ENCODE data around the gene CEP164. TPM values are rescaled to one million over a fixed set of nuclear protein-coding genes. Genes with fewer than 3 reads are reported as not detected.

Gene CEP164
- total and polyA plus RNA-seq, 3 donors from 2014 or later, result 83.3 to 157 (median 111) TPM

DNA sequence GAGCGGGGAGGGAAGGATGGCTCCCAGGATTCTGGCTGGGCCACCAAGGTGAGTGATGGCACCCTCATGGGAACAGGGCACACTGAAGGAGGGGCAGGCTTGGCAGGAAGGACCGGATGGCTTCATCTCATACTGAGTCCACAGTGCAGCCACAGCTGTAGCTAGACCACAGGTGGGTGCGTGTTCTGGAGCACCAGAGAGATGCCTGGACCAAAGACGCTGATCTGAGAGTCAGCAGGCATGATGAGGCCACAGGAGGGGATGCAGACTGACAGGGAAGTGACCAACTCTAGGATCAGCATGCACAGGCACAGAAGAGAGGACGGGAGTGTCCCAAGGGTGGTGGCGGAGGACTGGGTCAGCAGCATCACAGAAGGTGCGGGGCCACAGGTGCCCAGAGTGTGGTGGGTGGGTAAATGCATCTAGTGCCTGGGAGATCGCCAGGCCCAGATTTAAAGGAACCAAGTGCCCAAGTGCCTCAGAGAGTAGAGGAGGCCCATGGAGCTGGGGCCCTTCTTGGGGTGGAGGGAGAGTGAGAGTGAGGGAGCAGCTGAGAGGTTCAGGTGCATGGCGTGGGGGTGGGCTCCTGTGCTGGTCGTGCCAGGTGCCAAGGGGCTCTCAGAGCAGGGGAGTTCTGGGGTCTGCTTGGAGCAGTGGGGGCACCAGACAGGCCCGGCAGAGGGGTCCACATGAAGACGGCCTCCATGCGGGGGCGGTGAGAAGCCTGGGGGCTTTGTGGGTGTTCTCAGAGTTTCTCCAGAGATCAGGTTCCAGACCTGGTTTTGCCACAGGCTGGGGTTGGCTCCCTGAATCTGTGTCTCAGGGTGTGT, 113.7 kb downstream of the CEP164 start:
- intact Hi-C loops (cut with DNase I; ENCODE audit: low total_unique reads), result loop anchor here (5.0 kb wide), 1 partner anchor 376 kb away; no protein-coding TSS in a partner anchor
- 85 to 91% methylated on average over 12 to 14 of the region's 14 CpGs for WGBS, 2 donors
- Histone ChIP-seq H3K36me3 (ENCODE audit: low read depth, missing control alignments) (no peaks in the 10 kb centered on the region), H3K4me1 (no peaks in the 10 kb centered on the region), H3K27ac (no peak overlapping the region), H3K9me3 (no peaks in the 10 kb centered on the region), H3K4me3 (no peak overlapping the region), H3K27me3 (no peaks in the 10 kb centered on the region)
- TF ChIP-seq, protein P1, sequence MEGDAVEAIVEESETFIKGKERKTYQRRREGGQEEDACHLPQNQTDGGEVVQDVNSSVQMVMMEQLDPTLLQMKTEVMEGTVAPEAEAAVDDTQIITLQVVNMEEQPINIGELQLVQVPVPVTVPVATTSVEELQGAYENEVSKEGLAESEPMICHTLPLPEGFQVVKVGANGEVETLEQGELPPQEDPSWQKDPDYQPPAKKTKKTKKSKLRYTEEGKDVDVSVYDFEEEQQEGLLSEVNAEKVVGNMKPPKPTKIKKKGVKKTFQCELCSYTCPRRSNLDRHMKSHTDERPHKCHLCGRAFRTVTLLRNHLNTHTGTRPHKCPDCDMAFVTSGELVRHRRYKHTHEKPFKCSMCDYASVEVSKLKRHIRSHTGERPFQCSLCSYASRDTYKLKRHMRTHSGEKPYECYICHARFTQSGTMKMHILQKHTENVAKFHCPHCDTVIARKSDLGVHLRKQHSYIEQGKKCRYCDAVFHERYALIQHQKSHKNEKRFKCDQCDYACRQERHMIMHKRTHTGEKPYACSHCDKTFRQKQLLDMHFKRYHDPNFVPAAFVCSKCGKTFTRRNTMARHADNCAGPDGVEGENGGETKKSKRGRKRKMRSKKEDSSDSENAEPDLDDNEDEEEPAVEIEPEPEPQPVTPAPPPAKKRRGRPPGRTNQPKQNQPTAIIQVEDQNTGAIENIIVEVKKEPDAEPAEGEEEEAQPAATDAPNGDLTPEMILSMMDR (IDR thresholded peaks at IDR 0.05), result no peak
- no peak for TF ChIP-seq POLR2A (IDR thresholded peaks at IDR 0.05)
- DNase-seq, result no peak

DNA sequence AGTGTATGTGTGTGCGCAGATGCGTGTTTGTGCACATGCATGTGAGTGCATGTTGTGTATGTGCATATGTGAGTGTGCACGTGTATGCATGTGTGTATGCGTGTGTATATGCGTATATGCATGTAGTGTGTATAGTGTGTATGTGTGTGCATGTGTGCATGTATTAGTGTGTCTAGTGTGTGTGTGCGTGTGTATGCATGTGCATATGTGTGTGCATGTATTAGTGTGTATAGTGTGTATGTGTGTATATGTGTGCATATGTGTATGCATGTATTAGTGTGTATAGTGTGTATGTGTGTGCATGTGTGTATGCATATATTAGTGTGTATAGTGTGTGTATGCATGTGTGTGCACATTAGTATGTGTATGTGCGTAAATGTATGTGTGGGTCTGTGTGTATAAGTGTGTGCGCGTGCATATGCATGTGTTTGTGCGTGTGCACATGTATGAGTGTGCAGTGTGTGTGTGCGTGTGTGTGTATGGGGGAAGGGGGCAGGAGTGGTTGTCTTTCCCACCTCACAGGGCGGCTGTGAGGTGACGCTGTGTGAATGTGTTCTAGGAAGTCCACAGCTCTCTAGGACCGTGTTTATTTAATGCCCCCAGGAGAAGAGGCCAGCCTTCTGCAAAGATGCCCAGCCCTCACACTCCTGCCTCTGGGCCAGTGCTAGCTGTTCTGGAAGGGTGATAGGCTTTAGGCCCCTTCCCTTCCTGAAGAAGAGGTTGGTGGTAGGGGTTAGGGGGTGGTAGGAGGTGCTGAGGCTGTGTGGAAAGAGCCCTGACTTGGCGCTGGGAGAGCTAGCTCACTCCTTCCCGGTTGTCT, 114.6 kb downstream of the CEP164 start:
- intact Hi-C loops (cut with DNase I; ENCODE audit: low total_unique reads), result loop anchor here (5.0 kb wide), 1 partner anchor 375 kb away; no protein-coding TSS in a partner anchor
- Histone ChIP-seq H3K27me3 (no peaks in the 10 kb centered on the region), H3K27ac (no peak overlapping the region), H3K4me3 (no peak overlapping the region), H3K36me3 (ENCODE audit: low read depth, missing control alignments) (no peaks in the 10 kb centered on the region), H3K4me1 (no peaks in the 10 kb centered on the region), H3K9me3 (no peaks in the 10 kb centered on the region)
- WGBS, 2 donors, result 75 to 78% methylated on average over 14 to 16 of the region's 16 CpGs
- DNase-seq, result no peak
- TF ChIP-seq, protein P1 (IDR thresholded peaks at IDR 0.05), result no peak
- no peak for TF ChIP-seq POLR2A (IDR thresholded peaks at IDR 0.05)

DNA sequence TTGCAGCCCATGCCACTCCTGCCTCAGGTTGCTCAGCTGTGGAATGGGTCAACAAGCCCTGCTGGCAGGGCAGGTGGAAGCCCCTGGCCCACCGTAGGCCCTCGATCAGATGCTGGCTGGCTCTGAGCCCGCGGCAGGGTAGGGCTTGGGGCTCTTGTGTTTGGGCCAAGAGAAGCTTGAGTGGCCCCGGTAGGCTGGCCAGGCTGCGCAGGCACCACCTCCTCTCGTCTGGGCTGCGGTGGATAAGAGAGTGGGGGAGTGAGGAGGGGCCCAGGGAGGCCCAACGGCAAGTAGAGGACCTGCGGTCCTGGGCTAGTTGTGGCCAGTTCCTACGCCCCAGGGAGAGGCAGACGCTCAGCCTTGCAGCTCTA, 115.2 kb downstream of the CEP164 start:
- intact Hi-C loops (cut with DNase I; ENCODE audit: low total_unique reads), result loop anchor here (5.0 kb wide), 1 partner anchor 374 kb away; no protein-coding TSS in a partner anchor
- H3K36me3 ChIP-seq (ENCODE audit: low read depth, missing control alignments), result no peaks in the 10 kb centered on the region
- DNase-seq, result no peak
- H3K27ac ChIP-seq, result no peak overlapping the region
- 83% methylated on average over 12 of the region's 12 CpGs; no CpG with 5 or more reads in 1 of the 2 donors for WGBS, 2 donors
- H3K27me3 ChIP-seq, result no peaks in the 10 kb centered on the region
- H3K4me1 ChIP-seq, result no peaks in the 10 kb centered on the region
- TF ChIP-seq, protein P1 (IDR thresholded peaks at IDR 0.05), result no peak
- TF ChIP-seq POLR2A (IDR thresholded peaks at IDR 0.05), result no peak
- H3K4me3 ChIP-seq, result no peak overlapping the region
- H3K9me3 ChIP-seq, result no peaks in the 10 kb centered on the region

DNA sequence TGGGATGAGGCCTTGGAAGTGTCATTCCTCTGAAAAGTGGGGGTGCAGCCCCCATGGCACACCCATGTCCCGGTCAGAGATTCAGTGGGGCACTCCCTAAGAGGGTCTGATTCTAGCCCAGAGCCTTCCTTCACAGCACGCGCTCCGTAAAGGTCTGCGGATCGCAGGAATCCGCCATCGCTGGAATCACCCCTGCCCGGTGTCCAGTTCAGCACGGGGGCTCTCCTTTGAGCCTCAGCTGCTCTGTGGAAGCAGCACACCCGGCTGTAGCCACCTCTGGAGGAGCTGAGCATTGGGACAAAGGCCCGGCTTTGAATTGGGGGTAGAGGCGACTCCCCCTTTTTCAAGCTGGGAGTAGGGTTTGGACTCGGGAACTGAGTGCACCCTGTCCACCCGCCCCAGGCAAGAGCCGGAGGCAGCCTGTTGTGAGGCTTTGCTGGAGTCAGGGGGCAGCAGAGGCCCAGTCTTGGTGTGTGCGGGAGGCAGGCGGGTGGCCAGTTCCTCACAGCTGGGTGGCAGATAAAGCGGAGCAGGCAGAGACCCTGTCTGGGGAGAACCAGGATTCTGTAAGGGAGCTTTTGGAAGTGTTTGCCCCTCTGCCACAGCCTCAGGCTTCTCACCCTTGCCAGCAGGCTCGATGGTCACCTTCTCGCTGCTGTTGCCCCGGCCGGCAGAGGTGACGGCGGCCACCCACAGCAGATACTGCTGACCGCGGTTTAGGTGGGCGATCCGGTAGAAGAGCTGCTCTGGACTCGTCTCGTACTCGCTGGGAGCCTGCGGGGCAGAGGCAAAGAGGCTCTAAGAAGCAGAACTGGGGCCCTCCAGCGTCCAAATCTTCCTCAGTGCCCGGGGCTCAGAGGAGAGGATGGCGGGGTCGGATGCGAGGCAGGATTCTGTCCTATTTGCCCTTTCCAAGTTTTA, 115.9 kb downstream of the CEP164 start:
- Histone ChIP-seq H3K27ac (no peak overlapping the region), H3K4me1 (no peaks in the 10 kb centered on the region), H3K4me3 (no peak overlapping the region), H3K9me3 (no peaks in the 10 kb centered on the region), H3K36me3 (ENCODE audit: low read depth, missing control alignments) (no peaks in the 10 kb centered on the region), H3K27me3 (no peaks in the 10 kb centered on the region)
- WGBS, 2 donors, result 46 to 53% methylated on average over 23 to 36 of the region's 38 CpGs
- DNase-seq, result peak; percentile 78
- TF ChIP-seq, protein P1 (IDR thresholded peaks at IDR 0.05), result peak; percentile 32 to 51 (median 50)
- no peak for TF ChIP-seq POLR2A (IDR thresholded peaks at IDR 0.05)
- intact Hi-C loops (cut with DNase I; ENCODE audit: low total_unique reads), result loop anchor here (5.0 kb wide), 1 partner anchor 374 kb away; no protein-coding TSS in a partner anchor
